NOMO-1 treated with dmso at 0.1 percent for 144 hours (cell line): ENCODE results near the gene PABPN1L.

Experiments used
- DNase-seq: peaks from one replicate; lab custom pipeline; 2025; ENCODE audit not compliant: unreplicated experiment; lab: John Stamatoyannopoulos, UW

The PABPN1L gene

GRCh38 chr16:88853325-88853941 is 13.0 kb downstream of the PABPN1L start:
- DNase-seq: no peak

GRCh38 chr16:88851616-88852015 is 14.8 kb downstream of the PABPN1L start:
- no peak for DNase-seq

GRCh38 chr16:88850531-88851199 is 15.8 kb downstream of the PABPN1L start:
- DNase-seq: no peak

DNA sequence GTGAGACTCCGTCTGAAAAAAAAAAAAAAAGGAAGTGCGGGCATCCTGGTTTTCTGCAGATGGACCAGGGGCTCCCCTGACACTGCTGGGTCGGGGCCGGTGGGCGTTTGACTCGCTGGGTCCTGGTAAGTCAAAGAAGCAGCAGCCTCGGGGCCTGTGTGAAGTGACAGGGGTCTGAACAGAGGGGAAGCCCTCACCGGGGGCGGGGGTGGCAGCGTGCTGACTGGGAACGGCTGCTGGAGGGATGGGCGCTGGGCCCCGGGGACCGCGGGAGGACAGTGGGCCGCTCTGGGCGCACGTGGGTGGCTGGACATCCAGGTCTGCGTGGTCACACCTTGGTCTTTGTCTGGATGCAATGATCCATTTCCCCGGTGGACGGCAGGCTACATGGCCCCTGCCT is 17.9 kb downstream of the PABPN1L start:
- no peak for DNase-seq

DNA sequence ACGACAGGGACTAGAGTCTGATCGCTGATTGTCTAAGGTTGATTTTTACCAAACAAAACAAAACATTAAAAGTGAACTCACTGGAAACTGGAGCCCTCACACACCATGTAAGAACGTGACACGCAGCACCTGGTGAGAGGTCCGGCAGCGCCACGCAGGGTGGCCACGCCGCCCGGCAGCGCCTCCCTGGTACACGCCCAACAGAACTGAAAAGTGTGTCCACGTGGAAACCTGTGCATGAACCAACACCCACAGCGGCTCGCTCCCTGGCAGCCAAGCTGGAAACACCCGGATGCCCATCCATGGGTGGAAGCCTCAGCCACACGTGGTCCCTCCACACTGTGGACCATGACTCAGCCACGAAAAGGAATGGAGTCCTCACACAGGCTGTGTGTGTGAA is 18.8 kb downstream of the PABPN1L start:
- DNase-seq: no peak

- DNase-seq: no peak
Measured at GRCh38 chr16:88846088-88846487, 20.4 kb downstream of the PABPN1L start.

DNA sequence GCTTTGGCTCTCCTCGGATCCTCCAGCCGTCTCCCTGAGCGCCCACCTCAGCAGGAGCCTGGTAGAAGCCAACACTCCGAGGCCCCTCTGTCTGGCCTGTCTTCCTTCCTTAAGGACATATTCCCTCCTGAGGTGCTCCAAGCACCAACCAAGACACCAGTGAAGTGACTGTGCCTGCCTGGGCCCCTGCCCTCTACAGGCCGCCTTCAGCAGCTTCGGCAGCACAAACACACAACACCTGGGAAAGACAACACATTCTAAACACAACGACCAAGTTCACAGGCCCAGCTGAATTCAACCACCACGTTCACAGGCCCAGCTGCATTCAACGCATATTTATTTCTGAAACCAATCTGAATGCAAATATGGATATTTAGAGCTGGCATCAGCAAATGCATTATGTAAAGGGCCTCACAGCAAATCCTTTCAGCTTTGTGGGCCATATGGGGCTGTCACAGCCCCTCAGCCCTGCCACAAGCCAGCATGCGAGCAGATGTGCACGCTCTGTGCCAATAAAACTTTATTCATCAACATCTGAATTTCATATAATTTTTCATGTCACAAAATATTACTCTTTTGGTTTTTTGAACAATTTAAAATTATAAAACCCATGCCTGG is 21.9 kb downstream of the PABPN1L start:
- no peak for DNase-seq

DNA sequence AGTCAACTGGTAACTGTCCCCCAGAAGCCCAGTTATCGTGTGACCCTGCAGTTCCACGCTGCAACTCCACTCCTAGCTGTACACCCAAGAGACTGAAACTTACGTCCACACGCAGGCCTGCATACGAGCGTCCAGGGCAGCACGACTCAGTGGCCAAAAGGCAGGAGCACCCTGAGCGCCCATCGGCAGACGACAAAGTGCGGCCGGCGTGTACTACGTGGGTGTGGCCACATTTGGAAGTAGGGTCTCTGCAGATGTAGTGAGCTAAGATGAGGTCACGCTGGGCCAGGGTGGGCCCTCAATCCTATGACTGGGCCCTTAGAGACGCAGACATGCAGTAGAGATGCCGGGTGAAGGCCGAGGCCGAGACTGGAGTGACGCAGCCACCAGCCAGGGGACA is 23.2 kb downstream of the PABPN1L start:
- no peak for DNase-seq

GRCh38 chr16:88842806-88843205 is 23.7 kb downstream of the PABPN1L start:
- DNase-seq: no peak

GRCh38 chr16:88842308-88842756 is 24.1 kb downstream of the PABPN1L start:
- no peak for DNase-seq

GRCh38 chr16:88841521-88842307 is 24.7 kb downstream of the PABPN1L start:
- no peak for DNase-seq

GRCh38 chr16:88840600-88841215 is 25.8 kb downstream of the PABPN1L start:
- DNase-seq: no peak

GRCh38 chr16:88839745-88840599 is 26.5 kb downstream of the PABPN1L start:
- no peak for DNase-seq

DNA sequence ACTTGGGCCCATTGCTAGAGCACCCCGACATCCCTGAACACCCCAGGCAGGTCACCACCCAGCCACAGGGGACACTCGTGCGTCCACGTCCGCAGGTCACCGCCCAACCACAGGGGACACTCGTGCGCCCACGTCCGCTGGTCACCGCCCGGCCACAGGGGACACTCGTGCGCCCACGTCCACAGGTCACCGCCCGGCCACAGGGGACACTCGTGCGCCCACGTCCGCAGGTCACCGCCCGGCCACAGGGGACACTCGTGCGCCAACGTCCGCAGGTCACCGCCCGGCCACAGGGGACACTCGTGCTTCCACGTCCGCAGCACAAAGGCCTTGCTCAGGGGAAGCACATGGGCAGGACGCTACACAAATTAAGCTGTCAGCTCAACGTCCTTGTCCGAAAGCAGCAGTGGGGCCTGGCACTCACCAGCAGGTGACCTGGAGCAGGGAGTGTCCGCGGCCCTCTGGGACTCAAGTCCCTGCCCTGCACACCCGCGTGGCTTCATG is 27.4 kb downstream of the PABPN1L start:
- DNase-seq: no peak

- no peak for DNase-seq
Measured at GRCh38 chr16:88838566-88838965, 27.9 kb downstream of the PABPN1L start.

DNA sequence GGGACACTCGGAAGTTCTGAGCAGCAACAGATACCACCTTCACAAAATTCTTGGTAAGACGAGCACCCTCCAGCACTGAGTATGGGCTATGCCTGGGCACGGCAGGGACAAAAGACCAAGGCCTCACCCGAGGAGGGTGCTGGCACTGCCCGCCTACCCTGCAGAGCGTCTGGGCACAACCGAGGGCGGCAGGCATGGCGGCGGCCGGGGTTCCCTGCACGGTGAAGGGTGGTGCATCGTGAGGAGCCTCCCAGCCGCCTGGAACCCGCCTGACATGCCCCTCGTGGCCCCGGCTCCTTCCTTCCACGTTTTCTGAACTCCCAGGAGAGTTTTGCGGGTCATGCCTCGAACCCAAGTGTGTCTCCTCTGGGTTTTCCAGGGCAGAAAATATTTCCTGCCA is 28.7 kb downstream of the PABPN1L start:
- no peak for DNase-seq

DNA sequence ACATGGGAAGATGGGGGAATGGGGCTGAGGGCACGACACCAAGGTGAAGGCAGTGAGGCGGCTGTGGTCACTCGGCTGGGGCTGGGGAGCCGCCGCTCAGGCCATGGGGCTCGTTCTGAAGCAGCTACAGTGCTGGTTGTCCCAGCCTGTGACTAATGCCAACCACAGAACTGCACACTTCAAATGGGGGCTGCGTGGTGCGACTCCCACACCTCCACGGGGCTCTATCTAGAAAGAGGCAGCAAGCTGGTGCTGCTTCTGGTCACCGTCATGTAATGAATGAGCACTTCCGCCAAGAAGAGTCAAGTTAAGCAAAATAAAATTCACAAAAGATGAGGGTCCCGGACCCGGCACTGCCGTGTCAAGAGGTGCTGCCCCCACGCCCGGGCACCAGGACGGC is 29.7 kb downstream of the PABPN1L start:
- DNase-seq: no peak

GRCh38 chr16:88835818-88836217 is 30.6 kb downstream of the PABPN1L start:
- no peak for DNase-seq

- DNase-seq: no peak
Measured at GRCh38 chr16:88835383-88835782, 31.1 kb downstream of the PABPN1L start.

DNA sequence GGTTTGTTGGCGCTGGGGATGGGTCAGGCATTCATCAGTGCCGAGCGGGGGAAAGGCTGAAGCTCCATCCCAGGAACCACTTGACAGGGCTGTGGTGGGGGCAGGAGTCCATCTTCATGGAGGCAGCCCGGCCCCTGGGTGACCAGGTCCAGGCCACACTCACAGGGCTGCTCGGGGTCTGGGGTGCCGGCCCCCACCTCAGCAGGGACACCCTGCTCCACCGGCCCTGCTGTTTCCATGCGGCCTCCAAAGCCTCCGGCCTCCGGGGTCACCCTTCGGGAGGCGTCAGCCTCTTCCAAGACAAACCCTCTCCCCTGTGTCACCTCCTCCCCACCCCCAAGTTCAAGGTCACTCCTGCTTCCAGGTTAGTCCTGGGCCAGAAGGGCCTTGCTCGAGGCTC is 31.8 kb downstream of the PABPN1L start:
- DNase-seq: no peak
